HG02981 (cell line): ENCODE results near the gene DPYSL5.
"Not testable (repeated sequence)": the region's sequence is repeated elsewhere in the genome, so short reads cannot be mapped to it uniquely, and the experiment has no call there.

Experiments used
- ATAC-seq: cut with Tn5 transposase; IDR thresholded peaks from one replicate; pipeline ENCODE4 v1.9.1; 2021; ENCODE audit warnings: mild to moderate bottlenecking, moderate library complexity; ENCODE audit not compliant: unreplicated experiment

The DPYSL5 gene

GRCh38 chr2:26899500-26900164 lies 51.7 kb downstream of the DPYSL5 start:
- no peak for ATAC-seq

GRCh38 chr2:26900831-26901321 lies 52.9 kb downstream of the DPYSL5 start:
- ATAC-seq: no peak

GRCh38 chr2:26901326-26902183 lies 53.6 kb downstream of the DPYSL5 start:
- ATAC-seq: no peak

- ATAC-seq: no peak
Measured at GRCh38 chr2:26903676-26904075, 55.7 kb downstream of the DPYSL5 start.

- ATAC-seq: peak; percentile 53
Measured at GRCh38 chr2:26904839-26905238, 56.9 kb downstream of the DPYSL5 start.

- no peak for ATAC-seq
Measured at GRCh38 chr2:26905341-26906198, 57.6 kb downstream of the DPYSL5 start.

GRCh38 chr2:26907416-26907815 lies 59.5 kb downstream of the DPYSL5 start:
- ATAC-seq: no peak

GRCh38 chr2:26910176-26910575 lies 62.2 kb downstream of the DPYSL5 start:
- ATAC-seq: no peak

- no peak for ATAC-seq
Measured at GRCh38 chr2:26911911-26912861, 64.3 kb downstream of the DPYSL5 start.

- ATAC-seq: no peak
Measured at GRCh38 chr2:26913606-26913998, 65.7 kb downstream of the DPYSL5 start.

GRCh38 chr2:26913999-26914658 lies 66.2 kb downstream of the DPYSL5 start:
- no peak for ATAC-seq

GRCh38 chr2:26914659-26915310 lies 66.9 kb downstream of the DPYSL5 start:
- no peak for ATAC-seq

- no peak for ATAC-seq
Measured at GRCh38 chr2:26915316-26915715, 67.4 kb downstream of the DPYSL5 start.

- no peak for ATAC-seq
Measured at GRCh38 chr2:26916128-26916692, 68.3 kb downstream of the DPYSL5 start.

- no peak for ATAC-seq
Measured at GRCh38 chr2:26917135-26917836, 69.4 kb downstream of the DPYSL5 start.

- ATAC-seq: no peak
Measured at GRCh38 chr2:26921323-26921722, 73.4 kb downstream of the DPYSL5 start.

- ATAC-seq: no peak
Measured at GRCh38 chr2:26922405-26923188, 74.7 kb downstream of the DPYSL5 start.

- ATAC-seq: not testable (repeated sequence)
Measured at GRCh38 chr2:26923189-26923466, 75.2 kb downstream of the DPYSL5 start.
